ENCODE measurements around the gene TMEM234. TPM values are rescaled to one million over a fixed set of nuclear protein-coding genes. Genes with fewer than 3 reads are reported as not detected.

The TMEM234 gene
- total and polyA plus RNA-seq, 10 of the 15 experiments (the other 5 are each of a cell fraction or from before 2014, with no cell fraction given), result 2.9 to 10.9 (median 6.4) TPM

GRCh38 chr1:32241001-32241763 is 19.0 kb upstream of the TMEM234 start:
- peak; percentile 13 for FAIRE-seq
- peak overlapping the region; percentile 72 for H3K4me3 ChIP-seq
- peak; percentile 81 for ATAC-seq
- H3K36me3 ChIP-seq (ENCODE audit: control insufficient read depth in 2 of 2, insufficient read depth in 2 of 2, low read length in 1 of 2), result no peaks in the 10 kb centered on the region
- CTCF ChIA-PET, result interaction anchor here (1.0 to 6.0 kb wide), 22 partner anchors 8 to 534 kb away, joined by 3 to 50 read pairs (median 3); partner anchors contain the start of genes EIF3I, FAM167B, KPNA6 and LCK
- H3K27ac ChIP-seq (ENCODE audit: control insufficient read depth, insufficient read depth), result peak overlapping the region; percentile 13; the same call in 1 of the 2 replicates
- no peaks in the 10 kb centered on the region for H4K20me1 ChIP-seq (ENCODE audit: control insufficient read depth, insufficient read depth)
- no peaks in the 10 kb centered on the region for H3K79me2 ChIP-seq (ENCODE audit: control insufficient read depth, insufficient read depth, low read length)
- H3K4me1 ChIP-seq (ENCODE audit: control insufficient read depth, insufficient read depth, low read length), result peaks cover 21% of the 10 kb centered on the region
- no TSS peak for BruUV-seq (replicated peaks)
- WGBS (ENCODE audit: insufficient coverage, insufficient replicate concordance, low lambda C conversion rate, missing lambda C conversion rate), result 3% methylated on average over 55 of the region's 55 CpGs
- SMC1A ChIA-PET (ENCODE audit: uncharacterized antibody, unreplicated experiment), result interaction anchor here (0.8 to 5.2 kb wide), 19 partner anchors 8 to 168 kb away, joined by 3 to 37 read pairs (median 4); partner anchors contain the start of genes BSDC1, HDAC1, IQCC and LCK
- H2AFZ ChIP-seq (ENCODE audit: control insufficient read depth, low read depth, low read length), result peak overlapping the region; percentile 89
- H3K4me2 ChIP-seq (ENCODE audit: control insufficient read depth, insufficient read depth), result peak overlapping the region; percentile 84
- no peaks in the 10 kb centered on the region for H3K9me3 ChIP-seq (replicated peaks; ENCODE audit: control insufficient read depth, insufficient read depth, low read length)
- RAD21 ChIA-PET (ENCODE audit: unreplicated experiment), result interaction anchor here (0.7 to 3.8 kb wide), 17 partner anchors 9 to 168 kb away, joined by 3 to 34 read pairs (median 4); partner anchors contain the start of genes HDAC1, IQCC, KPNA6 and LCK
- peak overlapping the region; percentile 58 for H3K9ac ChIP-seq (ENCODE audit: control insufficient read depth, insufficient read depth, low read length)
- H3K27me3 ChIP-seq (replicated peaks in 1 of 2; ENCODE audit: control insufficient read depth in 2 of 2, insufficient read depth in 2 of 2, low read length in 1 of 2), result no peaks in the 10 kb centered on the region
- intact Hi-C loops (cut with micrococcal nuclease; ENCODE audit: unreplicated experiment), result no loop called here
- in situ Hi-C loops (cut with MboI), result no loop called here
- POLR2A ChIA-PET, result interaction anchor here (0.6 to 2.0 kb wide), 14 partner anchors 8 to 227 kb away, joined by 3 to 6 read pairs (median 3); partner anchors contain the start of genes BSDC1, KHDRBS1, LCK and TXLNA
- DNase-seq (ENCODE audit: low read depth, low spot score), result no peak
- TF ChIP-seq, protein P1, sequence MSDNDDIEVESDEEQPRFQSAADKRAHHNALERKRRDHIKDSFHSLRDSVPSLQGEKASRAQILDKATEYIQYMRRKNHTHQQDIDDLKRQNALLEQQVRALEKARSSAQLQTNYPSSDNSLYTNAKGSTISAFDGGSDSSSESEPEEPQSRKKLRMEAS (IDR thresholded peaks at IDR 0.05; ENCODE audit: low read depth, low read length), result no peak
- TF ChIP-seq BRCA1 (IDR thresholded peaks at IDR 0.05; ENCODE audit: low read depth, low read length) (no peak), LARP7 (IDR thresholded peaks at IDR 0.05) (no peak), BMI1 (IDR thresholded peaks at IDR 0.05; ENCODE audit: borderline replicate concordance) (no peak), DPF2 (IDR thresholded peaks at IDR 0.05) (0 out of 2 replicates have a peak, but pooled peaks have one; percentile 19), ZSCAN29 (IDR thresholded peaks at IDR 0.05) (no peak), CUX1 (IDR thresholded peaks at IDR 0.05; ENCODE audit: insufficient replicate concordance, low read depth, low read length) (no peak), ZNF687 (IDR thresholded peaks at IDR 0.05) (peak; percentile 66), MTA2 (IDR thresholded peaks at IDR 0.05; ENCODE audit: low read depth) (no peak)
- TF ChIP-seq, protein P2, sequence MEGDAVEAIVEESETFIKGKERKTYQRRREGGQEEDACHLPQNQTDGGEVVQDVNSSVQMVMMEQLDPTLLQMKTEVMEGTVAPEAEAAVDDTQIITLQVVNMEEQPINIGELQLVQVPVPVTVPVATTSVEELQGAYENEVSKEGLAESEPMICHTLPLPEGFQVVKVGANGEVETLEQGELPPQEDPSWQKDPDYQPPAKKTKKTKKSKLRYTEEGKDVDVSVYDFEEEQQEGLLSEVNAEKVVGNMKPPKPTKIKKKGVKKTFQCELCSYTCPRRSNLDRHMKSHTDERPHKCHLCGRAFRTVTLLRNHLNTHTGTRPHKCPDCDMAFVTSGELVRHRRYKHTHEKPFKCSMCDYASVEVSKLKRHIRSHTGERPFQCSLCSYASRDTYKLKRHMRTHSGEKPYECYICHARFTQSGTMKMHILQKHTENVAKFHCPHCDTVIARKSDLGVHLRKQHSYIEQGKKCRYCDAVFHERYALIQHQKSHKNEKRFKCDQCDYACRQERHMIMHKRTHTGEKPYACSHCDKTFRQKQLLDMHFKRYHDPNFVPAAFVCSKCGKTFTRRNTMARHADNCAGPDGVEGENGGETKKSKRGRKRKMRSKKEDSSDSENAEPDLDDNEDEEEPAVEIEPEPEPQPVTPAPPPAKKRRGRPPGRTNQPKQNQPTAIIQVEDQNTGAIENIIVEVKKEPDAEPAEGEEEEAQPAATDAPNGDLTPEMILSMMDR (IDR thresholded peaks at IDR 0.05 in 2 of 3, conservative IDR thresholded peaks at IDR 0.05 in 1 of 3; ENCODE audit: control insufficient read depth in 2 of 3, extremely low read depth in 1 of 3, insufficient read depth in 1 of 3, low read depth in 3 of 3, low read length in 3 of 3), result peak in 2 of 3 experiments; percentile 0 to 7; a peak in 1 of 6 replicates

Measured in GM12878 (cell line).